HG03520 (cell line): ENCODE data around the gene ERH.
A peak's percentile ranks its signal among the peaks of the same experiment; 100 is the strongest.
"Not testable (repeated sequence)": the region's sequence is repeated elsewhere in the genome, so short reads cannot be mapped to it uniquely, and the experiment has no call there.

Experiments used
- ATAC-seq: cut with Tn5 transposase; IDR thresholded peaks from one replicate; pipeline ENCODE4 v1.9.1; 2021; ENCODE audit warnings: mild to moderate bottlenecking, moderate library complexity; ENCODE audit not compliant: unreplicated experiment

ERH gene

DNA sequence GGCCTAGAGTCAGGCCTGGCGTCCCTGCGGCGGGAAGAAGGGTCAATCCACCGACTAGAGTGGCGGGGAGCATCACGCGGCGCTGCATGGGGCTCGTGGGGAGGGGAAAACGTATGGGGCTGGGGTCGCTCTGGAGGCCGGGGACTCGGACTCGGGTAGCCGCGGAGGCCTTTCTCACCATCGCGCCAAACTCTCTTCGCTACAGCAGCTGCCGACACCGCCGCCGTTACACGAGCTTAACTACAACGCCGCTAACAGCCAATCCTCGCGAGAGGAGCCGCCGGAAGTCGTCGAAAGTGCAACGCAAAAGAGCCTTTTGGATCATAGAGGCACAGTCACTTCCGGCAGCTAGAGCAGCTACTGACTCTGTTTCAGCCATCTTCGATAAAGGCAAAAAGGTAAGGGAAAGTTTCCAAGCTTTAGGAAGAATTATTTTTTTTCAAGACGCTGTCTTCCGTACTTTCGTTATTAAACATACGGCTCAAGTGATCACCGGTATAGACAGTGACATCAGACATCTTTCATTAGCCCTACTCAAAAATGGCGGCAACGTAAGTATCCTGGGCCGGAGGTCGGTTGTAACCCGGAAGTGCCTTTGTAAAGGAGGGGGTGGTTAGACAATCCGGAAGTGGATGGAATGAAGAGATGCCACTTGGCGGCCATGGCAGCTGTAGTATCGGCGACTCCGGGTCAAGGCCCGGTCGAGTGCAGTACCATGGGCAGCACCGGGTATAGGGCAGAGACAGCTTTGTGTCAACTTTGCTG lies at the start of gene ERH, which contains the start of gene SLC39A9:
ERH (minus strand) TSS at position 247 of the 765 bp plus-strand sequence; CDS start at position 181, 66 bp downstream.
SLC39A9 (plus strand) TSS at position 640 of the 765 bp plus-strand sequence. CDS start 678 bp downstream, outside the sequence.
- ATAC-seq, result peak; percentile 80

DNA sequence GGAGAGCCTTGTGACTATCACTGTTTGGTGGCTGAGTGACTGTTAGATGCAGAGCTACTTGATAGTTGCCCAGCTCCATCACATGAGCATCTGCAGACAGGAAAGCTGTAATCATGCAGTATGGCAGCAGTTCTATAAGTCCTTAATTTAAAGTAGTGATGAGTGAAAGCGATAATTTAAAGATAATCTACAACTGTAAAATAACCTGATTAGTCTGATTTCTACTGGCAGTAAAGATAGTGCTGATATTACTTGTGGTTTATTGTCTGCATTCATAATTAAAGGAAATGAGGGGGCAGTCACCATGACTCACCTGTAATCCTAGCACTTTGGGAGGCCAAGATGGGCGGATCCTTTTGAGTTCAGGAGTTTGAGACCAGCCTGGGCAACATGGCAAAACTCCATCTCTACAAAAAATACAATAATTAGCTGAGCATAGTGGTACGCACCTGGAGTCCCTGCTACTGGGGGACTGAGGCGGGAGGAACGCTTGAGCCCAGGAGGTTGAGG lies 45.3 kb upstream of the ERH start:
- no peak for ATAC-seq

DNA sequence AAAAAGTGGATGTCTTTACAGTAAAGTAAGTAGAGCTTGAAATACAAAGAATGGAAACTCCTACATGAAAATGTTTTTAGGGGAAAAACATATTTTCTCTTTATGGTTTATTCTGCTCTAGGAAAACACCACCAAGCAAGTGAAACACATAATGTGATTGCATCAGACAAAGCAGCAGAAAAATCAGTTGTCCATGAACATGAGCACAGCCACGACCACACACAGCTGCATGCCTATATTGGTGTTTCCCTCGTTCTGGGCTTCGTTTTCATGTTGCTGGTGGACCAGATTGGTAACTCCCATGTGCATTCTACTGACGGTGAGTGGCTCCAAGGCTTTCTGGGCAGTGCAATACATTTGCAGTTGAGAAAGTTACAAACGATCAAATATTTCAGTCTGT lies 43.8 kb upstream of the ERH start:
- ATAC-seq, result no peak

DNA sequence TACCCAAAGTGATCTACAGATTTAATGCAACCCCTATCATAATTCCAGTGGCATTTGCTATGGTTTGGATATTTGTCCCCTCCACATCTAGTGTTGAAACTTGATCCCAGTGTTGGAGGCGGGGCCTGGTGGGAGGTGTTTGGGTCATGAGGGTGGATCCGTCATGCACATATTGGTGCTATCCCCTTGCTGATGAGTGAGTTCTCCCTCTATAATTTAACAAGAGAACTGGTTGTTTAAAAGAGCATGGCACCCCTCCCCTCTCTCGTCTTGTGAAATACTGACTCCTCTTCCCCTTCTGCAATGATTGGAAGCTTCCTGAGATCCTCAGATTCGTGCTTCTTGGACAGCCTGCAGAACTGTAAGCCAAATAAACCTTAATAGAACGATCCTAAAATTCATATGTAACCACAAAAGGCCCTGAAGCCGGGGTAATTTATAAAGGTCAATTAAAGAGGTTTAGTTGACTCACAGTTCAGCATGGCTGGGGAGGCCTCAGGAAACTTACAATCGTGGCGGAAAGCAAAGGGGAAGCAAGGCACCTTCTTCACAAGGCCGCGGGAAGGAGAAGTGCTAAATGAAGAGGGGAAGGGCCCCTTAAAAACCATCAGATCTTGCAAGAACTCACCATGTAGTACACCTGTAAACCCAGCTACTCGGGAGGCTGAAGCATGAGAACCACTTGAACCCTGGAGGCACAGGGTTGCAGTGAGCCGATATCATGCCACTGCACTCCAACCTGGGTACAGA lies 41.6 kb upstream of the ERH start:
- no peak for ATAC-seq

DNA sequence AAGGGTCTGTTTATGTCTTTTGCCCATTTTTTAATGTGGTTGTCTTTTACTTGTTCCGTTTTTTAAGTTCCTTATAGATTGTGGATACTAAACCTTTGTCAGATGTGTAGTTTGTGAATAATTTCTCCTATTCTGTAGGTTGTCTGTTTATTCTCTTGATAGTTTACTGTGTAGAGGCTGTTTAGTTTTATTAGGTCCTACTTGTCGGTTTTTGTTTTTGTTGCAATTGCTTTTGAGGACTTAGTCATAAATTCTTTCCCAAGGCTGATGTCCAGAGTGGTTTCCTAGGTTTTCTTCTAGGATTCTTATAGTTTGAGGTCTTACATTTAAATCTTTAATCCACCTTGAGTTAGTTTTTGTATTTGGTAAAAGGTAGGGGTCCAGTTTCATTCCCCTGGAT lies 34.3 kb upstream of the ERH start:
- no peak for ATAC-seq

DNA sequence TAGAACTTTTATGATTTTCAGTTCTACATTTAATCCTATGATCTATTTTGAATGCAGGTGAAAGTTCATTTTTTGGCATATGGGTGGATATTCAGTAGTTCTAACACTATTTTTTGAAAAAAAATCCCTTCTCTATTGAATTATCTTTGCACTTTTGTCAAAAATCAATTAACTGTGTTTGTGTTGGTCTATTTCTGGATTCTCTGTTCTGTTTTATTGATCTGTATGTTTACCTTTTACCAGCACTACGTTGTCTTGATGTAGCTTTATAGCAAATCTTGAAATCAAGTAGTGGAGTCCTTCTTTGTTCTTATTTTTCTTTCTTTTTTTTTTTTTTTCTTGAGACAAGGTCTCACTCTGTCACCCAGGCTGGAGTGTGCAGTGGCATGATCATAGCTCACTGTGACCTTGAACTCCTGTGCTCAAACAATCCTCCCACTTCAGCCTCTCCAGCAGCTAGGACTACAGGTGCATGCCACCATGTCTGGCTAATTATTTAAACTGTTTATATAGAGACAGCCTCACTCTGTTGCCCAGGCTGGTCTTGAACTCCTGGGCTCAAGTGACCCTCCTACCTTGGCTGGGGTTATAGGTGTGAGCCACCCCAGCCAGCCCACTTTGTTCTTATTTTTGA lies 32.3 kb upstream of the ERH start:
- no peak for ATAC-seq

DNA sequence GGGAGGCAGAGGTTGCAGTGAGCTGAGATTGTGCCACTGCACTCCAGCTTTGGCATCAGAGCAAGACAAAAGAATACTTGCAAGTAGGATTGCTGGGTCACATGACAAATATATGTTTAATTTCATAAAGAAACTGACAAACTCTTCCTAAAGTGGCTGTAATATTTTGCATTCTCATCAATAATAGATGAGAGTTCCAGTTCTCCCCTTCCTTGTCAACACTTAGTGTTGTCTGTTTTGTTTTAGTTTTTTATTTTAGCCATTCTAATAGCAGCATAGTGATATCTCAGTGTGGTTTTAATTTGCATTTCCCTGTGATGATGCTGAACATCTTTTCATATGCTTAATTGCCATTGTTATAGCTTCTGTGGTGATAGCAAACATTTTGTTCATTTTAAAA lies 31.5 kb upstream of the ERH start:
- no peak for ATAC-seq

DNA sequence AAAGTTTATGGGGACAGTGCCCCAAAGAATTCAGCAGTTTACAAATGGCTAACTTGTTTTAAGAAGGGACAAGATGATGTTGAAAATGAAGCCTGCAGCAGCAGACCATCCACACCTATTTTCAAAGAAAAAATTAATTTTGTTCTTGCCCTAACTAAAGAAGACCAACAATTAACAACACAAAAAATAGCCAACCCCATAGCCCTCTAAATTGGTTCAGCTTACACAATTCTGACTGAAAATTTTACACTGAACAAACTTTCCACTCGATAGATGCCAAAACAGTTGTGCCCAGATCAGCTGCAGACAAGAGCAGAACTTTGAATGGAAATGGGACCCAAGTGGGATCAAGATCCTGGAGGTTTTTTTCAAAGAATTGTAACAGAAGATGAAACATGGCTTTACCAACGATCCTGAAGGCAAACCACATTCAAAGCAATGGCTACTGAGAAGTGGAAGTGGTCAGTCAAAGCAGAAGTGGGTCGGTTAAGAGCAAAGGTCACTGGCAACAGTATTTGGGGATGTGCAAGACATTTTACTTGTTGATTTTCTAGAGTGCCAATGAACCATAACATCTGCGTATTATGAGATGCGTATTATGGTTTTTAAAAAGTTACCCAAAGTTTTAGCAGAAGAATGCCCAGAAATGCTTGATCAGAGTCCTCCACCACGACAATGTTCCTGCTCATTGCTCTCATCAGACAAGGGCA lies 30.3 kb upstream of the ERH start:
- no peak for ATAC-seq

DNA sequence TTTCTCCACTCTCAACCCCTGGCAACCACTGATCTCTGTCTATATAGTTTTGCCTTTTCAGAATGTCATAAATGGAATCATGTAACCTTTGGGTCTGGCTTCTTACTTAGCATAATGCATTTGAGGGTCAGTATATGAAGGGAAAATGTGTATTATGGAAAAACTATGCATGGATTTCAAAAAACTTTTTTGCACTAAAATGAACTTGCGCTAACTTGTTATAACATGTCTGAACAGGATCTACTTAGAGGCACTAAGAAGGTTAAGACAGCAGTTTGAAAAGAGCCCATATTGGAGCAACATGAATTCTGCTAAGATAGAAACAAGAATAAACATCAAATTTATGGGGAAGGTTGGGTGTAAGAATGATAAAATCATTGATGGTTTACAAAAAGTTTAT lies 29.5 kb upstream of the ERH start:
- ATAC-seq, result no peak

DNA sequence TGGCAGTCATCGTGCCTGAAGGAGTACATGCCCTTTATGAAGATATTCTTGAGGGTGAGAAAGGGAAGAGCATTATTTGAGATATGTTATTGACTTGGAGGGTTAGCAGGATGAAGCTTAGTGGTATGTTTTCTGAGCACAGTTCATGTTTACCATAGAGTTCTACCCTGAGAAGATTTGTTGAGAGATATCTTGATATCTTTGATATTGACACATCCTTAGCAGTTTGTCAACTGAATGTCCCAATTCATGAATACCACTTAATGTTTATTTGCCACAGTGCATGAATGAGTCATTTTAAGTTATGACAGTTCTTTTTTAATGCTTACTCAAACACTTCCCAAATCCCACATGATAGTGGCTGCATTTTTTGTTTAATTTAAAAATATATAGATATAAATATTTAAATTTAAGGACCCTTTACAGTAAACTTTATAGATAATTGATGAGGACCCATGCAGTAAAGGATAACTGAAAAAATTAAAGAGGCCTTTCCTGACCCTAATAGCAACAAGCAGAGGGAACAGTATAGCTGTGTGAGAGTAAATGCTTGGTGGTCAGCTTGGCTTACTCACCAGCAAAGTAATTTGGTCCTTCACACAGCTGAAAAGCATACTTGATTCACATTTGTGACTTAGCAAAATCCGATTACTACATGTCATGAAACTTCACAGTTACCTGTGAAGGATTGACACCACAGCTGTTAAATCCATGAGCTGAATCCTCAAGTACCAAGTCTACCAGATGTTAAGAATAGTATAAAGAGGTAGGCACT lies 26.2 kb upstream of the ERH start:
- ATAC-seq, result no peak

DNA sequence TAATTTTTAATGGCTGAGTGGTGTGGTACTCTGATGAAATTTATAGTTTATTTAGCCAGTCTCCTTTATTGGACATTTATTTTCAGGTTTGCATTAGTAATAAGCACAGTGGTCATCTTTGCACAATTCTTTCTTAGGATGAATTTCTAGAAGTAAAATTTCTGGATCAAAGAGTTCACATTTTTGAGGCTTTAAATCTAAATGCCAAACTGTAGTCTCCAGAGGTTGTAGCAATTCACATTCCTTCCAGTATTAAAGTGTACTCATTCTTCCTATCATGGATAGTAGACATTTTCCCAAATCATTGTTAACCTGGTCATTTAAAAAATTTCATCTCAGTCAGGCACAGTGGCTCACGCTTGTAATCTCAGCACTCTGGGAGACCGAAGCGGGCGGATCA lies 25.2 kb upstream of the ERH start:
- no peak for ATAC-seq

DNA sequence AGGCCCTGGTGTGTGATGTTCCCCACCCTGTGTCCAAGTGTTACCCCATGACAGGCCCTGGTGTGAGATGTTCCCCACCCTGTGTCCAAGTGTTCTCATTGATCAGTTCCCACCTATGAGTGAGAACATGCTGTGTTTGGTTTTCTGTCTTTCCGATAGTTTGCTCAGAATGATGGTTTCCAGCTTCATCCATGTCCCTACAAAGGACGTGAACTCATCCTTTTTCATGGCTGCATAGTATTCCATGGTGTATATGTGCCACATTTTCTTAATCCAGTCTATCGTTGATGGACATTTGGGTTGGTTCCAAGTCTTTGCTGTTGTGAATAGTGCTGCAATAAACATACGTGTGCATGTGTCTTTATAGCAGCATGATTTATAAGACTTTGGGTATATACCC lies 18.0 kb upstream of the ERH start:
- ATAC-seq, result not testable (repeated sequence)

DNA sequence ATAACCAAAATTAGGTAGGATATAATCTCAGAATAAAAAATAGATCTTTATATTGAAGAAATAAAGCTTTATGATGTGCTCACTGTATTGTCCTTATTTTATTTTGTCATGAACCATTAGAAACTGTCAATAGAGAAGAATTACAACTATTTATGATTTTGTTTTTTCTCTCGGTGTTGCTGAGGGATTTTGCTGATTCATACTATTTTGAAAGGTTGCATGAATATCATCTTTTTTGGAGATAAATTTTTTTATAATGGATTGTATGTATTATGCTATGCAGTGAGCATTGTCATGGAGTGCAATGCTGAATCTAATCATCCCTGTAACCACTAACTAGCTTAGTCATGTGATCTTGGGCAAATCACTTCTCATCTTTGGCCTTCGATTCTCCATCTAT lies 15.4 kb upstream of the ERH start:
- ATAC-seq, result no peak

DNA sequence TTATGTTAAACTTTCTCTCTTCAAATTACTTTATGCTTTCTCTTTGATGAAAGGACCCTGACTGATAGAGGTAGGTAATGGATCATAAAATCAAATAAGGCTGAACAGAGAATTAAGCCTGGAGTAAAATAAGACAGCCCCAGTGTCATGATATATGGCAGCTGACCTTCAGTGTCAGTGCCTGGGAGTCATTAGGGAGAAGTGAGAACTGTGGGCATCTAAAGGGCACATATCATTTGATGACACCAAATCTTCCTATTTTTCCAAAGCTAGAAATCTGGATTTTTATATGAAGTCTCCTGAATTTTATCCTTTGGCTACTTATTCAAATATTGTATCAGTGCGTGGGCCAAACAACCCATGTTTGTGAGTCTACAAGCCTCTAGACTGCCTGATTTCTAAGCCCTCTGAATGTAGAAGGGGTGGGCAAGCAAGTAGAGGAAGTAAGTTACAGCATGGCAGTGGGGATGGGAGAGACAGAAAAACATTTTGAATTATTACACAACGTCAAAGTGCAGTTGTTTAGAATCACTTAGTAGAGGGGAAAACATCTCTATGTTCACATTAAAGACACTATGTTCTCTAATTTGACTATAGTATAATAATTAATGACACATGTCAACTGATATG lies 10.3 kb upstream of the ERH start:
- ATAC-seq, result no peak

DNA sequence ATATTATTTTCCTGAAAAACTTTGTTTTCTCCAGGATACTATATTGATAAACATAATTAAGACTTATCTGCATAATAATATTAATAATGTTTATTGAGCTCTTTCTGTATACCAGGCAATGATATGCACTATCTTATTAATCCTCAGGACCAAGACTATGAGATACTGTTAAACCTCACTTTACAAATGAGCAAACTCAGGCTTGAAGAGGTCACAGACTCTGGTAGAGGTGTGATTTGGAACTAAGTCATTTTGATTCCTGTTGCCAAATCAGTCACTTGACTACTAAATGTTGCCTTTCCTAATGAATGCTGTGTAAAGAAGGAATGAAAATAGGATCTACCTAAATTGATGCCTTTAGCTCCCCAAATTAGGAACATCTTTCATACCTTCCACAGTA lies 7.7 kb upstream of the ERH start:
- ATAC-seq, result no peak

DNA sequence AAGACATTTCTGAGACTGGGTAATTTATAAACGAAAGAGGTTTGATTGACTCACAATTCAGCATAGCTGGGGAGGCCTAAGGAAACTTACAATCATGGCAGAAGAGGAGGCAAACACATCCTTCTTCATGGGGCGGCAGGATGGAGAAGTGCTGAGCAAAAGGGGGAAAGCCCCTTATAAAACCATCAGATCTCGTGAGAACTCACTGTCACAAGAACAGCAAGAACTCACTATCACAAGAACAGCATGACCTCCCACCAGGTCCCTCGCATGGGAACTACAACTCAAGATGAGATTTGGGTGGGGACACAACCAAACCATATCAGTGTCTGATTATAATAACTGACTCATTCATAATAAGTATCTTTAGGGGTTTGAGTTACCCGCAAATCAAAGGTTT lies 6.8 kb upstream of the ERH start:
- no peak for ATAC-seq

DNA sequence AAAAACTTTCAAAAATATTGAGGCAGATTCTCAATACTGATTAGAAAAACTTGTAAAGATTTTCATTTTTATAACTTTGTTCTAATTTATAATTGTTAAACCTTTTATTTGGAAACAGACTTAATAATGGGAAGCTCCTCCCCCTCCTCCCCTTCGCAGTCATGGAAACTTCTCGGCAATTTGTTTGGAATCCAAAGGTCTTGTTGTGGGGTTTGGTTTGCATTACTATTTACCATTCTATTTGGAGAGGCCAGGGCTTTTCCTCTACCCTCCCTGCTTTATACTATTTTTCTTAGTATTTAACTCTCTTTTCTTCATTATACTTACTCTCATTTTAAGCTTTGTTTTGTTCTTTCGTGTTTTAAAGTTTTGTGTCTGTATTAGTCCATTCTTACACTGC lies 6.4 kb upstream of the ERH start:
- no peak for ATAC-seq

DNA sequence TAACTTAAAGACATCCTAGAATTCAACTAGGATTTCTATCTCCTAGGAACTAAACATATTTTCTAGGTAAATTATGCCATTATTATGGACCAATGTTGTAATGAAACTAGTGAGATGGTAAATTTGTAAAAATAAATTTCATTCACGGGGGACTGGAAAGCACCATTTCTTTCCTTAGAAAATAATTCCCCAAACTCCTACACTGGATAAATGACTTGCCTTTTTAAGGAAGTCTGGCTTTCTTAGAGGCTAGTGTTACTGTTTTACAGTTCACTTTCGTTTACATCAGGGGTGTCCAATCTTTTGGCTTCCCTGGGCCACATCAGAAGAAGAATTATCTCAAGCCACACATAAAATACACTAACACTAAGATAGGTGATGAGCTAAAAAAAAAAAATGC lies 3.7 kb upstream of the ERH start:
- ATAC-seq, result no peak

DNA sequence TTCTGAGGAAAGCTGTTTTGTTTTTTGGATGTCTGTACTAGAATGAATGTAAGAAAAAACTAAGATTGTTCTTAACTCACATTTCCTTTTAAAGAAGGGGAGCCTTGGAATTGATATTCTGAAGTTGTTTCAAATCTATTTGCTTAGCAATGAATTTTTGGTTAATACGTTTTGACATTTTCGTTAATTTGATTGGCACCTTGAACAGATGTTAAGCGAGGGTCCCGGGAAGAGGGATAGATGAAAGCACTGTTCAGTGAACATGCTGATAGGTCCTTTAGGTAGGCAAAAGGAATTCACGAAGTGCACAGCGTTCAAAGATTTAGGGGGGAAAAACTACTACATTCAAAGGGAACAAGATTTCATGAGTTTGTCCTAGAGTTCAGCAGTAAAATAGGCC lies 2.1 kb upstream of the ERH start:
- no peak for ATAC-seq

DNA sequence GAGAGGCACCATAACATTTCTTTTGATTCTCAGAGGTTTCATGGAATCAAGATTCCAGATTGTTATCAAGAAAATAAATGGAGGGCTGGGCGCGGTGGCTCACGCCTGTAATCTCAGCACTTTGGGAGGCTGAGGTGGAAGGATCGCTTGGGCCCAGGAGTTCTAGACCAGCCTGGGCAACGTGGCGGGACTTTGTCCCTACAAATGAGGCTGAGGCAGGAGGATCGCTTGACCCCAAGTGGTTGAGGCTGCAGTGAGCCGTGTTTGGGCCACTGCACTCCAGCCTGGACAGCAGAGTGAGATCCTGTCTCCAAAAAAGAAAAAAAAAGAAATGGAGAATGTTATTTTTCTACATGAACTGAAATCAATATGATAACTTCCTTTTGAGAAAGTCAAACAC lies 1.7 kb upstream of the ERH start:
- no peak for ATAC-seq
